Gastrocnemius medialis (tissue), 4 donors: ENCODE data around the gene UBE3C.

ENCODE experiments used
- CTCF ChIP-seq, 5 experiments: fragments of 450-650 bp in 3 of 5; fragments of 200-600 bp in 2 of 5; sonication (generic) in 2 of 5; IDR thresholded peaks in 4 of 5; conservative IDR thresholded peaks in 1 of 5; 1 replicate in 4 of 5; 2 replicates in 1 of 5; pipeline ENCODE4 v1.5.1; 2016 to 2019; ENCODE audit warnings: antibody characterized with exemption in 5 of 5, mild to moderate bottlenecking in 3 of 5, moderate library complexity in 3 of 5
- POLR2A ChIP-seq, 2 donors: fragments of 450-650 bp; IDR thresholded peaks; one replicate each; pipeline ENCODE4 v1.6.1; 2017; ENCODE audit warnings: antibody characterized with exemption in 2 of 2, mild to moderate bottlenecking in 2 of 2, moderate library complexity in 2 of 2

- TF ChIP-seq CTCF (IDR thresholded peaks at IDR 0.05 in 4 of 5, conservative IDR thresholded peaks at IDR 0.05 in 1 of 5) (no peak), POLR2A (IDR thresholded peaks at IDR 0.05) (no peak)
Measured at GRCh38 chr7:157233677-157234076, 95.0 kb downstream of the UBE3C start.
